GM08714 (cell line): Measurements from ENCODE around the gene PARD6G.
"Not testable (repeated sequence)": the region's sequence is repeated elsewhere in the genome, so short reads cannot be mapped to it uniquely, and the experiment has no call there.

Experiments used
- H3K4me3 ChIP-seq: fragments of 200-500 bp; sonication (Bioruptor generic); 2 replicates; pipeline ENCODE4 v1.5.1; 2014; ENCODE audit warnings: mild to moderate bottlenecking, low read length, inconsistent platforms
- ZNF274 ChIP-seq: IDR thresholded peaks from 2 replicates; pipeline ENCODE4 v1.6.1; 2012; ENCODE audit warnings: mild to moderate bottlenecking, low read depth, low read length

Gene PARD6G

GRCh38 chr18:80245781-80246444 is 1.4 kb downstream of the PARD6G start:
- no peak for TF ChIP-seq ZNF274
- H3K4me3 ChIP-seq = peak overlapping the region; percentile 63; the same call in 1 of the 2 replicates

GRCh38 chr18:80244956-80245730 is 2.2 kb downstream of the PARD6G start:
- no peak for TF ChIP-seq ZNF274
- no peak overlapping the region for H3K4me3 ChIP-seq

- TF ChIP-seq ZNF274 = no peak
- H3K4me3 ChIP-seq = no peak overlapping the region
Observed at GRCh38 chr18:80244167-80244566, 3.1 kb downstream of the PARD6G start.

- no peak overlapping the region for H3K4me3 ChIP-seq
- TF ChIP-seq ZNF274 = no peak
Observed at GRCh38 chr18:80243204-80243603, 4.1 kb downstream of the PARD6G start.

- no peak overlapping the region for H3K4me3 ChIP-seq
- TF ChIP-seq ZNF274 = no peak
Observed at GRCh38 chr18:80241919-80242777, 5.2 kb downstream of the PARD6G start.

GRCh38 chr18:80239830-80240229 is 7.5 kb downstream of the PARD6G start:
- H3K4me3 ChIP-seq = no peak overlapping the region
- no peak for TF ChIP-seq ZNF274

- no peak for TF ChIP-seq ZNF274
- no peak overlapping the region for H3K4me3 ChIP-seq
Observed at GRCh38 chr18:80238651-80239260, 8.6 kb downstream of the PARD6G start.

GRCh38 chr18:80237519-80237918 is 9.8 kb downstream of the PARD6G start:
- H3K4me3 ChIP-seq = not testable (repeated sequence)

- H3K4me3 ChIP-seq = no peak overlapping the region
- no peak for TF ChIP-seq ZNF274
Observed at GRCh38 chr18:80234398-80234797, 12.9 kb downstream of the PARD6G start.

GRCh38 chr18:80233899-80234298 is 13.4 kb downstream of the PARD6G start:
- TF ChIP-seq ZNF274 = no peak
- H3K4me3 ChIP-seq = no peak overlapping the region

- no peak overlapping the region for H3K4me3 ChIP-seq
- no peak for TF ChIP-seq ZNF274
Observed at GRCh38 chr18:80233201-80233835, 14.0 kb downstream of the PARD6G start.

GRCh38 chr18:80232710-80233109 is 14.6 kb downstream of the PARD6G start:
- H3K4me3 ChIP-seq = no peak overlapping the region
- TF ChIP-seq ZNF274 = no peak

GRCh38 chr18:80232030-80232429 is 15.3 kb downstream of the PARD6G start:
- no peak for TF ChIP-seq ZNF274
- no peak overlapping the region for H3K4me3 ChIP-seq

- H3K4me3 ChIP-seq = no peak overlapping the region
- TF ChIP-seq ZNF274 = no peak
Observed at GRCh38 chr18:80231616-80232015, 15.7 kb downstream of the PARD6G start.
